Stimulated activated CD4-positive, alpha-beta T cell treated with anti-CD3 and anti-CD28 coated beads, TNF-alpha, amount 100 ng/mL, for 1 hour (primary cell): Measurements from ENCODE around the gene HLA-DRB5.
"Not testable (repeated sequence)": the region's sequence is repeated elsewhere in the genome, so short reads cannot be mapped to it uniquely, and the experiment has no call there.

Experiments
- DNase-seq, 3 donors: peaks; one replicate each; pipeline ENCODE4 v3.0.0-alpha.2; 2020; ENCODE audit warnings: low read depth in 3 of 3, low spot score in 1 of 3

Gene HLA-DRB5

DNA sequence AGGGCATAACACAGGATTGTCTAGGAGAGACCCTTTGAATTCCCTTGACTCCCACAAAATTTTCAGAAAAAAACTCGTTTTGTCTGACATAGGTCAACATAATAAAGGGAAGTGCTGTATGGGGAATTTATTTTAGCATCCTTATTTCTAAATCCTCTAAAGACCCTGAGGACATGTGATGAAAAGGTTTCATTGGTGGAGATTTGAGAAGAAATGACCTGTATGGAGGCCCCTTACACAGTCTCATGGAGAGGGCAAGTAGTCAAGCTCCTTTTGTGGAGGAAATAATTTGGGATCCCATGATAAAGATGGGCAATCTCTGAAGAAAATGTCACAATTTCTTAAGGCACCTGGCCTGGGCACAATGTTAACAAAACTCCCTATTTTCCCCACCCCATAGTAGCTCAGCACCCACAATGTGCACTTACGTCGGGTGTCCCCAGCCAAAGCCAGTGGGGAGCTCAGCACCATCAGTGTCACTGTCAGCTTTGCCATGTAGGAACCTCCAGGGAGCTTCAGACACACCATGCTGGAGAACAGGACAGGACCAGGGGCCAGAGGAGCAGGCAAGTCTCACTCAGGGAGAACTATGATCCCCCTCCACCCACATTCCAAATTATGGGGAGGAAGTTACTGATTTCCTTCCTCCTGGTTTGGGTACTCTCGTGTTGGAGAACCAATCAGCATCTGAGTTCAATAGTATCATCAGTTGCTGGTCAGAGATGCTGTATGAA, at the start of gene HLA-DRB5:
Gene HLA-DRB5 (minus strand): TSS at position 591 of the 734 bp plus-strand sequence. CDS start 63 bp downstream, at position 528.
- DNase-seq = no peak

DNA sequence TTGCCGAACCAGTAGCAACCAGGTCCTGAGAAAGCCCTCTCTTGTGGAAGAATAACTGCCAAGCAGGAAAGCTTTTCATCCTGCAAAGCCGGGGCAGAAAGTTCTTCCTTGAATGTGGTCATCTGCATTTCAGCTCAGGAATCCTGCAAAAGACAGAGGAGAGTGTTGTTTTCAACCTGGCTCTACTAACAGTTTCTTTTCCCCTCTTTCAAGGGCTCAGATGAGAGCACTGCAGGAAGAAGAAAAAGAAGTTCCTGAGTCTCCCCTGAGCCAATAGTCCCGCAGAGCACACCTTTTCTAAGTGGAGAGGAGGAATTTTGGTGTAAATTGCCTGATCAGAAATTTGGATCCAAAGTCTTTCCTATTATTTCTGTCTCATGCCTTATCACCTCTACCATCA, 48.9 kb upstream of the HLA-DRB5 start:
- DNase-seq = no peak

DNA sequence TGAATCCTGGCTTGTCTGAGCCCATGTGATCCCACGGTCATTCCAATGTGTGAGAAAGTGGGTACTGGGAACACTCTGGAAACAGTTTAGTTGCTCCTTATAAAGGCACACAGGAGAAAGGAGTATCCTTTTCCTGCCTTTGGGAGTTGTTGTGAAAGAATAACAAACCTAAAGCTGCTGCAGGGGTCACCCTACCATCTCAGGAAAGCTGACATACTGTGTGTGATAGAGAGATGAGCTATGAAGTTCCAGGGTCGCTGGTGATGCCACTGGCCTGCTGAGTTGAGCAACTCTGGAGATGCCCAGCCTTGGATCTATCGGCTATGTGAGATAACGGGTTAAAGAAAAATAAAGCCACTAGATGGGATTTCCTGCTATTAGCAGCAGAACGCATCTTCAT, 47.4 kb upstream of the HLA-DRB5 start:
- not testable (repeated sequence) for DNase-seq

DNA sequence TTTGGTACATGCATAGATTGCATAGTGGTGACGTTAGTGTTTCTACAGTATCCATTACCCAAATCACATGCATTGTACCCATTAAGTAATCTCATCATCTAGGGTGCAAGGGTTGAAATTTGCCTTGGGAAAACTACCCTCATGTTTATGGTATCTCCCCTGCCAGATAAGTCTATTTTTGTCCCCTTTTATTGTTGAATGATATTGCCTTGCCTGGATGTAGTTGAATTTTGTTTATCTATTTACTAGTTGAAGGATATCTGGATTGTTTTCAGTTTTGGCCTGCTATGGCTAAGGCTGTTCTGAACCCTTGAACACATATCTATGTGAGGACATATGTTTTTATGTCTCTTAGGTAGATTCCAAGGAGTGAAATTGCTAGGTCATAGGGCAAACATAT, 46.2 kb upstream of the HLA-DRB5 start:
- DNase-seq = no peak

DNA sequence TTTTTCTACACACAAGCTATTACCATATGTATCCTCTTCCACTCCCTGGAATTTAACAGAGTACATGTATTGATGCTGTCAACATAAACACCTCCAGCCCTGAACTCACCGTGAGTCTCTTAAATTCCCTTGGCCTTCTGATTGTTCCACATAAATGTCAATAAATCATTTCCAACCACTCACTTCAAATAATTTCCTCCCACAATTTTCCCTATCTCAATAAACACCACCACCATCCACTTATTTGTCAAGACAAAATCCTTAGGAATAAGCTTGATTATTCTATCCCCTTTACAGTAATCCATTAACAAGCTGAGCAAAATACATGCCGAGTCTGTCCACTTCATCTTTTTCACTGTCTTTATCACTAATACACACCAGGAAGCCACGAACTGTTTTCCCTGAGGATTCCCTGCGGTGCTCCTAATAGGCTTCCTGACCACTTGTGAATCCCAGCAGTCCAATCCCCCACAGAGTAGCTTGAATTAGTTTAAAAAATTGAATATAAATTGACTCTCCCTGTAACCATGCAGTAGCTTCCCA, 40.3 kb upstream of the HLA-DRB5 start:
- DNase-seq = no peak

DNA sequence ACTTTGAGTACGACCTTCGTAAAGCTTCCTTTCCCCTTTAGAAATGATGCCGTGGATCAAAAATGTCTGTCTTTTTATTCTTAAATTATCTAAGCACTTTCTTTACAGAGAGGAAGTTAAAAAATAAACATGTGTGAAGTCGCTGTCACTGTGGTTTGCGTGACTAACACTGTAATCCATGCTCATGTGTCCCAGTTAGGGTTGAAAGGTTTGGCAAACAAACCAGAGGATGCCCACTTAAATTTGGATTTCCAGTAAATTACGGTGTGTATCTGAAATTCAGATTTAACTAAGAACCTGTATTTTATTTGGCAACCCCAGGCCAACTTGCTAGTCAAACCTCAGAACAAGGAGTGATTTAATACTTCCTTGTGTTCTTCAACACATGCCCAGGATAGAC, 38.5 kb upstream of the HLA-DRB5 start:
- DNase-seq = no peak

DNA sequence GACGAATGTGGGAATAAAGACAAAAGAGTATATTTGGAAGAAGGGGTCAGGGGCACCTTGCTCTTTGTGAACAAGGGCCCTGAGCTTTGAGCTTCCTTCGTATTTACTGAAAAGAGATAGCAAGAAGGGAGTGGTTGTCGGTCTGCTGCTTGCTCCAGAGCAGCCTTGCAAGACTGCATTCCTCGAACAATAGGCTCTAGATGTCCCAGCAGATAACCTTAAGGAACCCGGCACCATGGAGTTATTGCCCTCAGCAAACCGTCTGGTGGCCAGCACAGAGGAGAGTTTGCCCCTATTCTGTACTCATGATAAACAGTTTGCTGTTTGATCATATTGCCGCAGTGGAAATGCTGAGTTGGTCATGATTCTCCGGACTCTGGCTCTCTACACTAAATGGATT, 36.9 kb upstream of the HLA-DRB5 start:
- no peak for DNase-seq

DNA sequence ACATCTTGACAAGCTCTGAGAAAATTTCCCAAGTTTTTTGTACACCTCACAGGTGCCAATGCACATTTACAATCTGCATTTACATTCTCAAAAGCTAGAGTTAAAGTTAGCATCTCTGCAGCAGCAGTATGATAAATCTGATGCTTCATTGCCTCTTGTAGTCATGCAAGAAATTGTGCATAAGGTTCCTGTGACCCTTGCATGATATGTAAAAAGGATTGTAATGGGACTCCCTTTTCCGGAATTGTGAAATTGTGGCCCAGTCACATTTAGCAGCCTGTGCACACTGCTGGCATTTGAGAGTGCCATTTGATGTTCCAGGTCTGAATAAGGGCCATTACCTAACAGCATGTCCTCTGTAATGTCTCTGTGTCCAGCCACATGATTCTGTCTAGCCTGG, 35.4 kb upstream of the HLA-DRB5 start:
- no peak for DNase-seq

DNA sequence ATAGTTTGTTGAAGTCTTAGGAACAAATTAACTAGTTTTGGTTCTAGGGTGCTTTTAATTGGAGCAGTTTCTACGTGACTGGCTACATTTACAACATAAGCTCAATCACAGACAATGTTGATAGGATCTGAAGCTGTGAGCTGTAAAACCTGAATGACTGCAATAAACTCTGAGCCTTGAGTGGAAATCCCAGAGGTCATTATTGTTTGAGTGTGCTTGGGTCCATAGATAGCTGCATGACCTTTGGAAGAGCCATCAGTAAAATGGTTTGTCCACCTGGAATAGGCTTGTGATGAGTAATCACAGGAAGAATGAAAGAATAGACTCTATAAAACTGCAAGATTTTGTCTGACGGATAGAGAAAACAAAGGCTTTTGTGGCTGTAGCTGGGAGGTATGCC, 32.9 kb upstream of the HLA-DRB5 start:
- DNase-seq = no peak

DNA sequence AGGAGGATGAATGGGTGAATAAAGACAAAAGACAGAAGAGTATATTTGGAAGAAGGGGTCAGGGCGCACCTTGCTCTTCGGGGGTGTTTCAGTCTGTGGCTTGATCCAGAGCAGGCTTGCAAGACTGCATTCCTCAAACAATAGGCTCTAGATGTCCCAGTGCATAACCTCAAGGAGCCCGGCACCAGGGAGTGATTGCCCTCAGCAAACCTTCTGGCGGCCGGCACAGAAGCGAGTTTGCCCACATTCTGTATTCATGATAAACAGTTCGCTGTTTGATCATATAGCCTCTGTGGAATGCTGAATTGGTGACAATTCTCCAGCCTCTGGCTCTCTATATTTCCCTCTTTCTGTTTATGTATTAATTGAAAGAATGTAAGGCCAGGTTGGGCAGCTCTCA, 29.7 kb upstream of the HLA-DRB5 start:
- no peak for DNase-seq

DNA sequence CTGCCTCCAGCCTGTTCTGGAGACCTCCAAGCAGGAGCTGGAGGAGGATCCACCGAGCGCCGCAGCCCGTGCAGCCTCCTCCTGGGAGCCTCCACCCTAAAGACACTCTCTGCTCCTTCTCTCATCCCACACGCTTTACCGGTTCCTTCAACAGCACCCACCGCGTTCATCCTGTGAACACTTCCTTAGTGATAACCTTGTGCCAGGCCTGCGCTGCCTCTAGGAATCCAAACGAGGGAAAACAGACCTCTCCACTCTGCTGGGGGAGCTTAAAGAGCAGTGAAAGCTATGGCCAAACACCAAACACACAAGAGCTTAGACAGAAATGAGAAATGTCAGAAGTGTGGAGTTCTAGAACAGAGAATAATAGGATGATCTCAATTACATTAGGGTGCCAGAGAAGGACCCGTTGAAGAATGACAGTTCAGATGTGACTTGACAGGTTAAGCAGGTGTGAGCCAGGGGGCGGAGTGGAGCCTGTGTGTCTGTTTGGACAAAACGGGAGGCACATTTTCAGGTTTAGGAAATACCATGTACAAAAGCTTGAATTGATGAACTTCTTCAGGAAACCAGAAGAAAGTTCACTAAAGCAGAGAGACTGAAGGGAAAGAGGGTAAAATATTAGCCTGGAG, 28.5 kb upstream of the HLA-DRB5 start:
- DNase-seq = no peak

DNA sequence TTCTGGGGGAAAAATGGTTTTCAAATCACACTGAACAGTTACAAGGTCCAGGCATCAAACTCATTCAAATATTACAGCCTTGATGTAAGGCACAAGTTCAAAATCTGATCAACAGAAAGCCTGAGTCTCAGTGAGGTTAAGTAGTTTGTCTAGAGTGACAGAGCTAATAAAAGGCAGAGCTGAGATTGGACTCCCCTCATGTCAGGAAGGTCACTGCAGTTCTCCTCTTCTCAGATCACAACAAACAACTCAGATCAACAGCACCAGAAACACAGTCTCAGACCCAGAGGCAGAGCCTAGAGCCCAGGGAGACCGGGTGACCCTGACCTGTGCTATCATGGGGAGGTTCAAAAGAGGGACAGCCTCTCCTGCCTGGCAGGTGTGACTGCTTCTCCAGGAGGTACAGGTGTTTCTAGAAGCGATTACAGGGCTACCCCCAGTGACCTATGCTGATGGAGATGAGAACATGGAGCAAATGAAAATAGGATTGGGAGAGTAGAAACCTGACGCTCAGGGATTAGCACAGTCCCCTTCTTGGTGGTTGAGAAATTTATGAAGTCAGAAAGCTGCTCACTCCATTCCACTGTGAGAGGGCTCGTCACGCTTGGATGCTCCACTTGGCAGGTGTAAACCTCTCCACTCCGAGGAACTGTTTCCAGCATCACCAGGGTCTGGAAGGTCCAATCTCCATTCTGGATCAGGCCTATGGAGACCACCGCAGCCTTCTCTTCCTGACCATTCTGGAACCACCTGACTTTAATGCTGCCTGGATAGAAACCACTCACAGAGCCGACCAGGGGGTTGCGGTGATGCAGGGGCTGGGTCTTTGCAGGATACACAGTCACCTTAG, 24.3 kb upstream of the HLA-DRB5 start:
- no peak for DNase-seq

DNA sequence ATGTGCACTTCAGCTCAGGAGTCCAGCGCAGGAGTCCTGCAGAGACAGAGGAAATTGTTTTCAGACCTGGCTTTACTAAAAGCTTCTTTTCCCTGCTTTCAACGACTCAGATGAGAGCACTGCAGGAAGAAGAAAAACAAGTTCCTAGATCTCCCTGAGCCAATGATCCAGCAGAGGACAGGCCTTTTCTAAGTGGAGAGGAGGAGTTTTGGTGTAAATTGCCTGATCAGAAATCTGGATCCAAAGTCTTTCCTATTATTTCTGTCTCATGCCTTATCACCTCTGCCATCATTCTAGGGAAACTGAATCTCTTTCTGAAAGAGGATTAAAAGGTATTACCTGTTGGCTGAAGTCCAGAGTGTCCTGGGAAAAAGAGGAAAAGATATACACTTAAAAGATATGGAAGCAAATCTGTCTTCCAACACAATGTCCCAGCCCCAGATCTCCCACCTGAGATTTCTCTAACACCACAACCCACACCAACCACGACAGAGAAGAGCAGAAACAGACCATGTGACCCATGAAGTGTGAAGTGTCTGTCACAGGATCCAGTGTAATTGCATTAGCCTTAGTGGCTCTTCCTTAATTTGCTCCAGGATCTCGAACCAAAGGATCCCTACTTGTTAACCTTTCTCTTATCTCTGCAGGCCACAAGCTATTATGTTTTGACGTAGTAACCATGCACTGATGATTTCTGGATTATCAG, 23.1 kb upstream of the HLA-DRB5 start:
- DNase-seq = no peak

DNA sequence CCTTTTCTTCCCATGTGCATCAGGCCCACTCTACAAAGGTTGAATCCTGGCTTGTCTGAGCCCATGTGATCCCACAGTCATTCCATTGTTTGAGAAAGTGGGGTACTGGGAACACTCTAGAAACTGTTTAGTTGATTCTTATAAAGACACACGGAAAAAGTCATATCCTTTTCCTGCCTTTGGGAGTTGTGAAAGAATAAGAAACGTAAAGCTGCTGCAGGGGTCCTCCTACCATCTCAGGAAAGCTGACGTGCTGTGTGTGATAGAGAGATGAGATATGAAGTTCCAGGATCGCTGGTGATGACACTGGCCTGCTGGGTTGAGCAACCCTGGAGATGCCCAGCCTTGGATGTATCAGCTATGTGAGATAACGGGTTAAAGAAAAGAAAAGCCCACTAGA, 21.3 kb upstream of the HLA-DRB5 start:
- no peak for DNase-seq

DNA sequence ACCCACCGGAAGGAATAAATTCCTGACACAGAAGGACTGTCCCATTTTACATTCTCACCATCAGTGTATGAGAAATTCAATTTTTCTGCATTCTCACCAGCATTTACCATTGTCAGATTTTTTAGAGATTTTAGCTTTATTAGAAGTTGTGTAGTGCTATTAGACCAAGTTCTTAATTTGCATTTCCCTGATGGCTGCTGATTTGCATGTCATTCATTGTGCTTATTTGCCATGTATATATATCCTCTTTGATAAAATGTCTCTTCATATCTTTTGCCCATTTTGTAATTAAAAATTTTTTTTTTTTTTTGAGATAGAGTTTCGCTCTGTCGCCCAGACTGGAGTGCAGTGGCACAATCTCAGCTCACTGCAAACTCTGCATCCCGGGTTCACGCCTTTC, 9.8 kb upstream of the HLA-DRB5 start:
- no peak for DNase-seq

DNA sequence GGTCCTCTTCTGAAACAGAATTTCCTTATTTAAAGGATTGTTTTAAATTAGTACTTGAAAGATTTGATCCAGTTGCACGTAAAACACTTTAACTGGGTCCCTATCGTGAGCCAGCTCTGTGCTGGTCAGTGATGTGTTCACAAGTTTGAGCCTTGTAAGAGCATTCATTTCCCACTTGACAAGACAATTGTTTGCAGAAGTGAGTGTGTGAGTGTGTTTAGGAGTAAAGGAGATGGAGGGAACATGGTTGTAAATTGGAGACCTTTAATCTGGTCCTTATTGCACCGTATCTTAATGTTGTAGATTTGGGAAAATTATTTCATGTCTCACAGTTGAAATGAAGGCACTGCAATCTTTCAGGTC, 325 bp upstream of the HLA-DRB5 start:
- not testable (repeated sequence) for DNase-seq

DNA sequence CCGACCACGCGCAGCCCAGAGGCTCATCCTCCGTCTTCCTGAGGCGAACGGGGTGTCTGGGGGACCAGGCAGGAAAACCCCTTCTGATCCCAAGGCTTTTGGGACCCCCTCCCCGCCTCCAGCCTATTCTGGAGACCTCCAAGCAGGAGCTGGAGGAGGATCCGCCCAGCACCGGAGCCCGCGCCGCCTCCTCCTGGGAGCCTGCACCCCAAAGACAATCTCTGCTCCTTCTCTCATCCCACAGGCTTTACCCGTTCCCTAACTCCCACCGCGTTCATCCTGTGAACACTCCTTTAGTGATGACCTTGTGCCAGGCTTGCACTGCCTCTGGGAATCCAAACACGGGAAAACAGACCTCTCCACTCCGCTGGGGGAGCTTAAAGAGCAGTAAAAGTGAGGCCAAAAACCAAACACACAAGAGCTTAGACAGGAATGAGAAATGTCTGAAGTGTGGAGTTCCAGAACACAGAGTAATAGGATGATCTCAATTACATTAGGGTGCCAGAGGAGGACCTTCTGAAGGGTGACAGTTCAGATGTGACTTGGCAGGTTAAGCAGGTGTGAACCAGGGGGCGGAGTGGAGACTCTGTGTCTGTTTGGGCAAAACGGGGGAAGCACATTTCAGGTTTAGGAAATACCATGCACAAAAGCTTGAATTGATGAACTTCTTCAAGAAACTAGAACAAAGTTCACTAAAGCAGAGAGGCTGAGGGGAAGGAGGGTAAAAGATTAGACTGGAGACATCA, 7.6 kb downstream of the HLA-DRB5 start:
- DNase-seq = no peak

DNA sequence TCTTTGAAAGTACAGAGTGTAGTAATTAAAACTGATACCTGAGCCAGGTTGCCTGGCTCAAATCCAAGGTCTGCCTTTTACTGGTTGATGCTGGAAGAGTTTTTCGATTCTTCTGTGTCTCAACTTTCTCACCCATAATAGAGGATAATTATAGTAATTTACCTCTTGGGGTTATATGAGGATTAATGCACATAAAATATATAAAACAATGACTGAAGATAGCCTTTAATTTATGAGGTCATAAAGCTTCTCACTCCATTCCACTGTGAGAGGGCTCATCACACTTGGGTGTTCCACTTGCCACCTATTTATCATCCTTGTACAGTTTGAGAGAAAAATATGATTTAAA, 10.2 kb downstream of the HLA-DRB5 start:
- no peak for DNase-seq

DNA sequence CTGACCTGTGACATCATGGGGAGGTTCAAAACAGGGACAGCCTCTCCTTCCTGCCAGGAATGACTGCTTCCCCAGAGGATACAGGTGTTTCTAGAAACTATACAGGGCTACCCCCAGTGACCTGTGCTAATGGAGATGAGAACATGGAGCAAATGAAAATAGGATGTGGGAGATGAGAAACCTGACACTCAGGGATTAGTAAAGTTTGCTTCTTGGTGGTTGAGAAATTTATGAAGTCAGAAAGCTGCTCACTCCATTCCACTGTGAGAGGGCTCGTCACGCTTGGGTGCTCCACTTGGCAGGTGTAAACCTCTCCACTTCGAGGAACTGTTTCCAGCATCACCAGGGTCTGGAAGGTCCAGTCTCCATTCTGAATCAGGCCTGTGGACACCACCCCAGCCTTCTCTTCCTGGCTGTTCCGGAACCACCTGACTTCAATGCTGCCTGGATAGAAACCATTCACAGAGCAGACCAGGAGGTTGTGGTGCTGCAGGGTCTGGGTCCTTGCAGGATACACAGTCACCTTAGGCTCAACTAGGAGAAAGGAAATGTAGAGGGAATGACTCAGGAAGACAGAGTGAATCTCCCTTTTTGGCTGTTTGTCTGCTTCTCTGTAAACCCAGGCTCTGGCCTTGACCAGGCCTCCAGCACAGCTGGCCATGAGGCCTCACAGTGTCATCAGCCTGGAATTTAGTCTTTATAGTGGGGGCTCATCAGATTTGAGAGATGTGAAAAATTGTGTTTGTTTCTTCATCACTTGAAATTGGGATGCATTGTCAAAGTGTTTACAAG, 10.8 kb downstream of the HLA-DRB5 start:
- no peak for DNase-seq
